CMK (cell line): Measurements from ENCODE around the gene RTN4RL2.

ENCODE experiments used
- DNase-seq: peaks from one replicate; pipeline ENCODE4 v3.0.0-alpha.2; 2010; ENCODE audit warnings: low read depth

The RTN4RL2 gene

DNA sequence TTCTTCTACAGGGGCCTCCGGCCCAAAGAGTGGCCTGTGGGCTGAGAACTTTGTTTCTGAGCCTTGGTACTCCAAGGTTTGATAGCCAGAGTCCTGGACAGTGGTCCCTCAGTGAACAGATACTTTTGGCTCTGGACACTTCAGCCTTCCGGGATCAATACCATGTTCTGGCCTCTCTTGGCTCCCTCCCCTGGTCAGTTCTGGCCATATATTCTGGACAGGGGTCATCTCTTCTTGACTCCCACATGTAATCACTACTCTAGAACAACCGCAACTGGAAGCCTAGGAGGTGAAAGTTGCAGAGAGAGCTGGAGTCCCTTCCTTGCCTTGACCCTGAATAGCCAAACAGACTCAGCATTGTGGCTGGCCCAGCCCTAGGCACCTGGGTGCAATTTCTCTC lies 2.3 kb downstream of the RTN4RL2 start:
- no peak for DNase-seq

DNA sequence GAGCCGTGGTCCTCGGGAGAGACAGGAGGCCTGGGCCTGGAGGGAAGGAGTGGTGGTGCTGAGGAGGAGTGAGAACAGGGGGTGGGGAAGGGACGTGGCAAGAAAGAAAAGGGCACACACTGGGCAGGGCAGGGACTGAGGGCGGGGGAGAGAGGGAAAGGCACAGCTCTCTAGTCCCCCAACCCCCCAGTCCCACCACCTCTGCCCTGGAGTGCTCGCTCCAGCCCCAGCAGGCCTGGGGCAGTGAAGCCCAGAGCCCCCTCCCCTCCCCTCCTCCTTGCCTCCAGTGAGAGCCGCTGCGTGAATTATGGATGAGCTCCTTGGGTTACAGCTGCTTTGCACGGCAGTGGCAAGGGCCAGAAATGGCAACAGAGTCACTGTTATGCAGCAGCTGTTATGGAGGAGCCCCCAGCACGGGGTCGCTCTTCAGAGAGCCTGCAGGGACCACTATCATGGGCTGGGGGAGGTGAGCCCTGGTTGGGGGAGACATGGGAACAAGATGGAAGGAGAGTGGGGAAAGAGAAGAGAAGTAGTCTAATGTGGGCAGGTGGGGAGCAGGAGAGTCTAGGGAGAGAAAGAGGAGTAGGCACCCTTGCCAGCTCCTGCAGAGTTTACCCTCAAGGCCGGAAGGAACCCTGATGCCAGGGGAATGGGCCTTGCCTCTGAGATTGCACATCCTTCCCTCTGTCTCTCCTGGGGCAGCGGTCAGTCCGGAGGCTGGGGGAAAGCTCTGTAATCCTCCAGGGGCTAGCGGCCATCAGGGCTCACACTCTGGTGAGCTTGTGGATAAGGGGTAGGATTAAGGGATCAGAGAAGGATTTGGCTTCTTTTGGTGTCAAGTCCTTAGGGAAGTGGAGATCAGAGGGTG lies 3.6 kb downstream of the RTN4RL2 start:
- no peak for DNase-seq

- DNase-seq: no peak
Observed at GRCh38 chr11:57464539-57465181, 4.3 kb downstream of the RTN4RL2 start.

GRCh38 chr11:57466680-57467079 lies 6.4 kb downstream of the RTN4RL2 start:
- no peak for DNase-seq

- DNase-seq: no peak
Observed at GRCh38 chr11:57467508-57468157, 7.3 kb downstream of the RTN4RL2 start.

- DNase-seq: no peak
Observed at GRCh38 chr11:57468276-57468675, 7.9 kb downstream of the RTN4RL2 start.

GRCh38 chr11:57469268-57469667 lies 8.9 kb downstream of the RTN4RL2 start:
- no peak for DNase-seq

DNA sequence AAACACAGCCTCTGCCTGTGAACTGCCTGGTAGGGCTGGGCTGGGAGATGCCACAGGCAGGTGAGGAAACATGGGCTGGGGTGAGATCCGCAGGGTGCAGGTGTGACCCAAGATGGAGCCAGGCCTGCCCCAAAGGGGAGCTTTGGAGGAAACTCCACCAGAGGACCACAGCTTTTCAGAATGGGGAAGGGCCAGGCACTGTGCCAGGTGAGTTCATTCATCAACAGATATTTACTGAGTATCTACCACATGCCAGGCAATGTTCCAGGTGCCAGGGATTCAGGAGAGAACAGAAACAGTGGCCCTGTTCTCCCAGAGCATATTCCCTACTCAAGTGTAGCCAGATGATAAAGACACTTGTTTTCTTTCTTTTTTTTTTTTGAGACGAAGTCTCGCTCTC lies 11.2 kb downstream of the RTN4RL2 start:
- no peak for DNase-seq

GRCh38 chr11:57473285-57473841 lies 13.0 kb downstream of the RTN4RL2 start:
- DNase-seq: no peak

- peak; percentile 58 for DNase-seq
Observed at GRCh38 chr11:57474017-57474802, 13.9 kb downstream of the RTN4RL2 start.

- DNase-seq: no peak
Observed at GRCh38 chr11:57474803-57475115, 14.4 kb downstream of the RTN4RL2 start.

DNA sequence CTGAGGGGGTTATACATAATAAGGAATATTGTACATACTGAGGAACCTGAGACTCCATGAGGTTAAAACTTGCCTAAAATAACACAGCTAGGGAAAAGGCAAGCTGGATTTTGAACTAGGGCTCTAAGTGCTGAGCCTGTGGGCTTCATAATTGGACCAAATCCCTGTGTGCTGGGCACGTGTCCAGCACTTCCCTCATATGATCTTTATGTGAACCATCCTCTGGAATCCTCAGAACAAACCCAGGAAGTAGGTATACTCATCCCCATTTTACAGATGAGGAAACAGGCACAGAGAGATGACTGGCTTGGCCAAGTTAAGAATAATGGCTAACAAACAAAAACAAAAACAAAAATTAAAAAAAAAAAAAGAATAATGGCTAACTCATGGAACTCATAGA lies 14.9 kb downstream of the RTN4RL2 start:
- DNase-seq: no peak

DNA sequence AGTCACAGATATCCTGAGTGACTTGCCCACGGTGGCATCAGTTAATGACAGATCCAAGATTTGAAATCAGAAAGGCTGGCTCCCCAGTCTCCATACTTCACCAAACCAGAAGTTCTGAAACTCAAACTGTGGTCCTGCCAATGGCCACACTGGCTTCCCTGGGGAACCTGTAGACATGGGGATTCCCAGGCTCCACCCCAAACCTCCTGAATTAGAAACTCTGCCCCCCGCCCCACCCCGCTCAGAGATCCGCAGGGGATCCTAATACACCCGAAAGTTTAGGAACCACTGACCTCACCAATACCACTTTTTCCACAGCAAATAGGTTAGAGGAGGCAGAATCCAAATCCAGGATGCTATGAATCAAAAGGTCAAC lies 15.3 kb downstream of the RTN4RL2 start:
- DNase-seq: no peak

- no peak for DNase-seq
Observed at GRCh38 chr11:57476047-57476756, 15.9 kb downstream of the RTN4RL2 start.

- no peak for DNase-seq
Observed at GRCh38 chr11:57476757-57477506, 16.6 kb downstream of the RTN4RL2 start.

GRCh38 chr11:57477507-57478189 lies 17.3 kb downstream of the RTN4RL2 start:
- no peak for DNase-seq

DNA sequence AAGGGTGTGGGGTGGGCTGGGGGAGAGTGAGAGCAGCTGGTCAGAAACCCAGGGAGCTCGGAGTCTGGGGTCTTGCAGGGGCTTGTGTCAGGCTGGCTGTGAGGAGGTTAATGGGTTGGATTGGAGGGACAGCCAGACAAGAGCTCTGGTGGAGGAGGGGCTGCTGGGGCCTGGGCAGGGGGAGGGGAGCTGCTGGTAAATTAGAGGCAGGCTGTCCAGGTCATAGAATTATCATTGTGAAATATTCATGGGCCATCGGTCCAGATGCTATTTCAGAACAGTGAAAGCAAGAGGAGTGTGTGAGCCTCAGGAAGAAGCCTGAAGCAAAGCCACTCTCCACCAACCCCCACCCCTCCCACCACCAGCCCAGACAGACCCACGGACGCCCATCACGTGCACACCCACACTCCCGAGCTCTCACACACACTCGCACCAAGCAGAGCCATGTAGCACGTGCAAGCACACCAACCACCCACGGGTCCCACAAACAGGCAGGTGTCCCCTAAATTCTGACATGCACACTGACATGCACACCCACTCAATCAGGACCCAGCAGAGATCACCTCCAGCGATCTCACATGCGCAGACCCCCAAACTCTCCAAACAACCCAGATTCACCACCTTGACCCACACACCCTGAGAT lies 18.8 kb downstream of the RTN4RL2 start:
- DNase-seq: no peak

DNA sequence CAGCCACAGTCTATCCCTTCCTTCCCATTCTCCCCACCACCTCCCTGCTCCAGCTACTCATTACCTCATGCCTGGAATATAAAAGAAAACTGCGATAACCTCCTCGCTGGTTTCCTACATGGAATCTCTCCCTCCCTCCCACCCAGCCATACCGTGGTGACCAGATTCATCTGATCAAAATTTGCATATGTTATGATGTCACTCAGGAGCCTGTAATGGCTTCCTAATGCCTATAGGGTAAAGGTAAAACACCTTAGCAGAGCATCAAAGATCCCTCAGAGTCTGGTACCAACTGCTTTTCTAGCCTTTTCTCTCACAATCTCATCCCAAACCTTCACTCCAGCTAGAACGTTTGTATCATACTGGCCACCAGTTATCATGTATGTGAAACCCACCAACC lies 19.6 kb downstream of the RTN4RL2 start:
- no peak for DNase-seq

DNA sequence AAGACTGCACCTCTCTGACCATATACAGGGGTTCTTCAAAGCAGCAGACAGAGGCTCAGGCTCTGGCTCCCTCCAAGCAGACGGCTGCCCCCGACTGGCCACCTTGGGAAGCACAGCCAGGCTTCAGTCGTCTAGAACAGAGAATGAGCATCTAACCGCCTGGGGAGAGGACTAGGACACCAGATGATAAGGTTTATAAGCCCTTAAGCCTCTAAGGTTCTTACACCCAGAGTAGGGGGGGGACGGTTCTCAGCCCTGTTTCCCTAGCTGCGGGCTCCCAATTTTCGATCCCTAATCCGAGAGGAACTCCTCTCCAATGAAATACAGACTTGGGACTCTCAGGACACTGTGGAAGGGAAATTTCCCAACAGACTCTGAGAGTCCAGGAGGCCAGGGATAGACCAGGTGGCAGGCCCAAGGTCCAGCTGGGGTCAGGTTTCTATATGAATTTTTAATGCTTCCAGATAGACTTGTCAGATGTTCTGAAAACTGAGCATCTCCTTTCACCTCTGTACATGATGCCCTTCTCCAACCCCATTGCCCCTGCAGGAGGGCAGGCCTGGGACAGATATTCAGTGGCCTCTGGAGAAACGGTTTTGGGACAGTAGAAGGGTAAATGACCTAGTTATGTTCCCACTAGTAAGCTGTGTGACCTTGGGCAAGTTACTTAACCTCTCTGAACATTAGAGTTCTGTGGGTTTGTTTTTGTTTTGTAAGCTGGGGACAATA lies 20.2 kb downstream of the RTN4RL2 start:
- no peak for DNase-seq
